Ecto neural progenitor cell (in vitro differentiated cells): Measurements from ENCODE around the gene RASEF.
"Not testable (repeated sequence)": the region's sequence is repeated elsewhere in the genome, so short reads cannot be mapped to it uniquely, and the experiment has no call there.

Experiments
- DNase-seq: peaks from one replicate; pipeline ENCODE4 v3.0.0-alpha.2; 2018; ENCODE audit warnings: low spot score

The RASEF gene

DNA sequence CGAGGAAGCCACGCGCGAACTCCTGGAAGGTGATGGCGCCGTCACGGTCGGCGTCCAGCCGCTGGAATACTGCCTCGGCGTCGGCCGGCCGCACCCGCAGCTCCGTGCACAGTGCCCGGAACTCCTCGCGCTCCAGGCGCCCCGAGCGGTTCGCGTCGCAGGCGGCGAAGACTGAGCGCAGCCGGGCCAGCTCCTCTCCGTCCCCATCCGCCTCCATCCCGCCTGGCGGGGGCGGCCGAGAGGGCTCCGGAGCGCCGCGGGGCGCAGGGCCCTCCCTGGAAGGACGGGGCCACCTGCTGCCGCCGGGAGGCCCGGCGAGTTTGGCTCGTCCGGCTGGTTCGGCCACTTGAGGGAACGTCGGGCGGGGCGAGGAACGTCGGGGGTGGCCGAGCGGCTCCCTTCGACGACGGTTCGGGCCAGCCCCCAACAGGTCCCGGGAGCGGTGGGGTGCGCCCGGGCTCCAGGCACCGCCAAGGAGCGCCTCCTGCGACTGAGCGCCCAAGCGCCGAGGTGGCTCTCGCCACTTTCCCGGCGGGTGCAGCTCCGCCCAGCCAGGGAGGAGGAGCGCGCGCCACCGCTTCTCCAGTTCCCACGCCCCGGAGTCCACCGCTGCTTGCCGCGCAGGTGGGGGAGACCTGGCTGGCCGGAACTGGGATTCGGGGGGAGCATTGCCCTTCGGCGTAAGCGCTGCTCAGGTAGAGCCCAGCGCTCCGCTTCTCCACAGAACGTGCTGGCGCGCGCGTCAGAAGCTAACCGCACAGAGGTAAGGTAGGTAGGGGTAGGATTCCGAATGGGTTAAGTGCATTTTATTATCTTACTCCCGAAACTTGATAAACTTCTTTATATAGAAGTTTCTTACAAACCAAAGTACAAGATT is at the start of gene RASEF:
RASEF (minus strand) TSS at position 492 of the 877 bp plus-strand sequence; CDS start at position 217, 275 bp downstream.
- DNase-seq: peak; percentile 78

DNA sequence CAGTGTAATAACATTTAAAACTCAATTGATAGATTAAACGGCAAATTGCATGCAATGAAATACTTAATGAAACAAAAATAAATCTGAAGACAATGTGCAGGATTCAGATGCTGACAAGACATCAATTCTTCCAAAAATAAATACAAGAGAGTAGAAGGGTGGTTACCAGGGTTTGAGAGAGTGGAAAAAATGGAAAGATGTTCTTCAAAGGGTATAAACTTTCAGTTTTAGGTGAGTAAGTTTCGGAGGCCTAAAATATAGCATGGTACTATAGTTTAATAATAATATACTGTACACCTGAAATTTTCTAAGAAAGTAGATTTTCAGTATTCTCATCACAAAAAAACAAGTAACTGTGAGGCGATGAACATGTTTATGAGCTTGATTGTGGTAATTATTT is 48.2 kb upstream of the RASEF start:
- no peak for DNase-seq

DNA sequence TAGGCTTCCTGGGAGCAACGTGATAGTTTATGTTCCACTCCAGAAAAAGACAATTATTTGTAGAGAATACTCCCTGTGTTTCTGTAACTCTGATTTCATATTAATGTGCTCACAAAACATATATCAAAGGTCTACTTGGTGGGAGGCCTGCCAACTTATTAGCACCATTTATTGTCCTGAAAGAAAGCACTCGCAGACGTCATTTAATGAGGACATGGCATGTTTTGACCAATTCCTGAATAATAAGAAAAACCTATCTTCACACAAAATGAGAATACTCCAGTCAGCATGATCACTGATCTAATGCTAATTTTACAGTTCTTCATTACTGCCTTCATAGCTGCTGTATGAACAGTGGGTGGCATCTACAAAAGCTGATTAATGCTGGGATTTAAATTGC is 46.4 kb upstream of the RASEF start:
- no peak for DNase-seq

DNA sequence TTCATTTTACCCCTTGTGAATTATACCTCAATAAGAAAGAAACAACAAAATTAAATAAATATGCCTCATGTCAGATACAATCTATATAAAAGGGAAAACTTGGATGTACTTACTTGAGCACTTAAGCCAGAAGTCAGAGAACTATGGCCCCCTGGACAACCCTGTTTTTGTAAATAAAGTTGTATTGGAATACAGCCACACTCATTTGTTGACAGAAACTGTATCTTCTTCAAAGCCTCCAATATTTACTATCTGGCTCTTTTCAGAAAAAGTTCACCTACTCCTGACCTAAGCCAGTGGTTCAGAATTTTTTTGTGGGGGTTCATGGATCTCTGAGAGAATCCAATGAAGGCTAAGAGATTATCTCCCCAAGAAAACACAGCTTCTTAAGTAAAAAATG is 45.3 kb upstream of the RASEF start:
- no peak for DNase-seq

DNA sequence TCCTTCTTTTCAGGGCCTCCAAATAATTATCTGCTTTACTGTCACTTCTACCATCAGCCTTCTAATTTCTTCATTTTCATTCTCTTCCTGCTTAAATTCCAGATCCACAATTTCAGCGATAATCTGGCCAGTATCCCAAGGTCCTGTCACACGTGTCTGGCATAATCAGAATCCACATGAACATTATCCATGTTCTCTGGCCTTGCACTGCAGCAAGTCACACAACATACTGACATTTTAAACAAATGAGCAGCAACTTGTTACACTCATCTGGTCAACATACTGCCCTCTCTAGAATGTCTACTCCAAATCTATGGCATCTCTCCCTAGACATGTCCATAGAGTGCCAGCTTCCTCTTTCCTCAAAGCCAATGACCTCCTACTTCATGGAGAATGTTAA is 43.8 kb upstream of the RASEF start:
- no peak for DNase-seq

DNA sequence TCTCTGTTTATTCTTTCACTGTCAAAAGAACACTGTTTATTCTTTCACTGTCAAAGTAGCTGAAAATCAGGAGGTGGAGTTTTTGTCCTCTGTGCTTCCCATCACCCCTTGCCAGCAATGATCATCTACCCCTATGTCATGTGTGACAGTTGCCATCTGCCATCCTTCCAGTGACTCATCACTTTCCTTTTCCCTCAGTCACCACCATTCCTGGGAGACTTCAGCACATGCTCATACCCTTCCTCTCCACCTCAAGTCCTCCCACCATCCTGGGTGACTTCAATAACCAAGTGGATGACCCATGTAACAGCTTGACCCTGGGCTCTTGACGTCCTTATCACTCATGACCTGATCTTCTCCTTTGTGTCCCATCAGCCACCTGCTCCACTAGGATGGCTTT is 43.3 kb upstream of the RASEF start:
- no peak for DNase-seq

DNA sequence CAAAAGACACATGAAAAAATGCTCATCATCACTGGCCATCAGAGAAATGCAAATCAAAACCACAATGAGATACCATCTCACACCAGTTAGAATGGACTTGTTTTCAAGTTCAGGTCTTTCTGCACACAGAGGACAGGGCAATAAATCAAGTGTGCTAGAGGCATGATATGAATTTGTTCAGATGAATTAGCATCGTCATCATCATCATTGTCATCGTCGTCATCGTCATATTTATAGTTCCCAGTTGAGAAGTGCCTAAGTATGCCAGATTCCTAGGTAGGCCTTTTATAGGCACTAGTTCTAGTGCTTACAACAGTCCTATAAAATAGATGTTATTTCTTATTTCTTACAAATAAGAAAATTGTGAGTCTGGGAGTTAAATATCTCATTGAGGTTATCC is 34.7 kb upstream of the RASEF start:
- no peak for DNase-seq

DNA sequence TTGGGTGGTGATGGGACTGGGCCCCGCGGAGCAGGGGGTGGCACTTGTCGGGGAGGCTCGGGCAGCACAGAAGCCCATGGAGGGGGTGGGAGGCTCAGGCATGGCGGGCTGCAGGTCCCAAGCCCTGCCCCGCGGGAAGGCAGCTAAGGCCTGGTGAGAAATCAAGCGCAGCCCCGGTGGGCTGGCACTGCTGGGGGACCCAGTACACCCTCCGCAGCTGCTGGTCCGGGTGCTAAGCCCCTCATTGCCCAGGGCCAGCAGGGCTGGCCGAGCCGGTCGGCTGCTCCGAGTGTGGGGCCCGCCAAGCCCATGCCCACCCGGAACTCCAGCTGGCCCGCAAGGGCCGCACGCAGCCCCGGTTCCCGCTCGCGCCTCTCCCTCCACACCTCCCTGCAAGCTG is 30.4 kb upstream of the RASEF start:
- DNase-seq: not testable (repeated sequence)

DNA sequence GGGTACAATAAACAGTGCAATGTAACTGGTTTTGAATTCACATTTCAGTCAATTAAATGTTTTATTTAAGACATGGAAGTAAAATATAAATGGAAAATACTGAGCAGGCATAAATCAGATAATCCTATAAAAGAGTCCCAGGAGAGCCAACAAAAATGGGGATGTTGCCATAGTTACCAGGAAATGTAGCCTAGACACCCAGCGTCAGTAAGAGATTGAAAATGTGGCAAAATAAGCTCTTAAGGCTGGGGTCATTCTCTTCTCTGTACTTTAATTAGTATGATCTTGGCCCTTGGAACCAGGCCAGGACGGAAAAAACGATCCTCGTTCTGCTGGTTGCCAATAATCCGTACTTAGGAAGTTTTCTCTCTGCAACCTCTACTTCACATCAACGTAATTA is 18.9 kb upstream of the RASEF start:
- DNase-seq: no peak

DNA sequence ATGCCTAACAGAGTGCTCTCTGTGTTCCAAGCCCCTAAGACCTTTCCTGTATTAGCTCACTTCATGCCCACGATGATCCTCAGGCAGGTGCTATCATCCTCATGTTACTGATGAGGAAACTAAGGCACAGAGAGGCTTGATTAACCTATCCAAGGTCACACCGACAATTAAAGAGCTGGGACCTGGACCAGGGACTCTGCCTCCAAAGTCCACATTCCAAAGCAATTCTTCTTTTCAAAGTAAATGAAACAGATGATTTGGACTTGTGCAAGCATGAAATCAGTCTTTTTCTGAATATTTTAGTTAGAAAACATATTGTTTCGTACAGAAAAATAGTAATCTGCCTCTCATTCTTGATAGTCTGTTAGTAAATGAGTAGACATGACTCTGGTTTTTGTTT is 18.1 kb upstream of the RASEF start:
- no peak for DNase-seq

DNA sequence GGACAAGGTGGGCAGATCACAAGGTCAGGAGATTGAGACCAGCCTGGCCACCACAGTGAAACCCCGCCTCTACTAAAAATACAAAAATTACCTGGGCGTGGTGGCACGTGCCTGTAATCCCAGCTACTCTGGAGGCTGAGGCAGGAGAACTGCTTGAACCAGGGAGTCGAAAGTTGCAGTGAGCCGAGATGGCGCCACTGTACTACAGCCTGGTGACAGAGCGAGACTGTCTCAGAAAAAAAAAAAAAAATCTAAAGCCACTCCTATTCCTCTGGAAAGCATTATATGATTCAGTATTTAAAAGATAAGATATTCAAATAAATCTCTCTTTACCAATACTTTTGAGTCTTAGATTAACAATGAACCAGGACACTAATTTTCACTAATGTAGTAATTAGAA is 13.0 kb upstream of the RASEF start:
- not testable (repeated sequence) for DNase-seq

DNA sequence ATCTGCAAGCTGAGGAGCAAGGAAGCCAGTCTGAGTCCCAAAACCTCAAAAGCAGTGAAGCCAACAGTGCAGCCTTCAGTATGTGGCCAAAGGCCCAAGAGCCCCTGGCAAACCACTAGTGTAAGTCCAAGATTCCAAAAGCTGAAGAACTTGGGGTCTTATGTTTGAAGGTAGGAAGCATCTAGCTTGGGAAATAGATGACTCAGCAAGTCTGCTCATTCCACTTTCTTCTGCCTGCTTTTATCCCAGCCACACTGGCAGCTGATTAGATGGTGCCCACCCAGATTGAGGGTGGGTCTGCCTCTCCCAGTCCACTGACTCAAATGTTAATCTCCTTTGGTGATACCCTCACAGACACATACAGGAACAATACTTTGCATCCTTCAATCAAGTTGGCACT is 9.6 kb upstream of the RASEF start:
- DNase-seq: not testable (repeated sequence)

DNA sequence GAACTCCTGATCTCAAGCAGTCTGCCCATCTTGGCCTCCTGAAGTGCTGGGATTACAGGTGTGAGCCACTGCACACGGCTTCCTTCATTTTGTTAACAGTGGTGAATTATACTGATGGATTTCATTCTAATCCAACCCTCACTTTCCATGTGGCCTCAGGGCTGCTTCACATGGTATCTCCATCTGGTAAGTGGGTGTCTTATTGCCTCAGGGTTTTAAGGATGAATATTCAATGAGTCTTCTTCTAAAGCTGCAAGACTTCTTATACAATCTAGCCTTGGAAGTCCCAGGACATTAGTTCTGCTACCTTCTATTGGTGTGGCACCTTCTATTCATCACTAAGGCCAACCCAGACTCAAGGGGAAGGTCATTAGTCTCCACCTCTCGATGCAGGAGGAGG is 8.7 kb upstream of the RASEF start:
- DNase-seq: no peak

DNA sequence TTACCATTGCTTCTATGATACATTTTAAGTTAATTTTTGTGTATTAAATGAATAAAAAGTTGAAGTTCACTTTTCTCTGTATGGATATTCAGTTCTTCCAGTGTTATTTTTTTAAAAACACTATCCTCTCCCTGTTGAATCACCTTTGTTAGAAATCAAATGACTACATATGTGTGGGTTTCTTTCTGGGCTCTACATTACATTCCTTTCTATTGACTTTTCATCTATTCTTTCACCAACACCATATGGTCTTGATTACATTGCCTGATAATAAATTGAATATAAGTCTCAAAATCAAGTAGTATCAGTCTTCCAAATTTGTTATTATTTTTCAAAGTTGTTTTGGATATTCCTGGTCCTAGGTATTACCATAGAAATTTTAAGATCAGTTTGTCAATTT is 7.3 kb upstream of the RASEF start:
- no peak for DNase-seq

DNA sequence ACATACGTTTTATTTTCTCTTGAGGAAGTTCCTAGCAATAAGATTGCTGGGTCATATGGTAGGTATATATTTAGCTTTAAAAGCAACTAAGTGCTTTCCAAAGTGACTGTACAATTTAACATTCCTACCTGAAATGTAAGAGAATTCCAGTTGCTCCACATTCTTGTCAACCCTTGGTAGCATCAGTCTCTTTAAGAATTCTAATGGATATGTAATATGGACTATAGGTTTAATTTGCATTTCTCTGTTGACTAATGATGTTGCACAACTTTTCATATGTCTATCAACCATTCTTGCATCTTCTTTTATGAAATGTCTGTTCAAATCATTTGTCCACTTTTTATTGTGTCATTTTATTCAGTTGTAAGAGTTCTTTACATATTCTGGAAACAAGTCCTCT is 6.7 kb upstream of the RASEF start:
- no peak for DNase-seq

DNA sequence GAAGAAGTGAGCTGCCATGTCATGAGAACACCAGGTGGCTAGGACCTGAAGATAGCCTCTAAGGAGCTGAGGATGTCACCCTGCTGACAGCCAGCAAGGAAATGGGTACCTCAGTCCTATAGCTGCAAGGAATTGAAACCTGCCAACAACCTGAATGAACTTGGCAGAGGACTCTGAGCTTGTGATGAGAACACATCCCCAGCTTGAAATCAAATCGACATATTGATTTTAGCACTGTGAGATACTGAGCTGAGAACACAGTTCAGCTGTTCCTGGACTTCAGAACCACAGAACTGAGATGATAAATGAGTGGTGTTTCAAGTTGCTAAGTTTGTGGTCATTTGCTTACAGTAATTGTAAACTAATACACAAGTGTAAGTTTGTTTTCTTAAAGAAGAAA is 5.5 kb upstream of the RASEF start:
- no peak for DNase-seq

DNA sequence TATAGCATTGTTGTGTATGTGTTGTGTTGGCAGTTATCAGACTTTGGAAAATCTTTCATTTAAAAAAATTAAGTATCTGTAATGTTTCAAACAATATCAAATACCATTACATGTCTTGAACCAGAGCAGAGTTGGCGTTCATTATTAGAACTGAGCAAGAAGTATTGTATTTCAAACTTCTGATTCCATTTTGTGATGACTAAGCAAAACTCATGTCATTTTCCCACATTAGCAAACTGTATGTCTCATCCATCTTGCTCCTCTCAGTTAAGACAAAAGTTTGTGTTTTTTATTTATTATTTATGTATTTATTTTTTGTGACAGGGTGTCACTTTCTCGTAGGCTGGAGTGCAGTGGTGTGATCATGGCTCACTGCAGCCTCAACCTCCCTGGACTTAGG is 4.6 kb upstream of the RASEF start:
- DNase-seq: no peak

DNA sequence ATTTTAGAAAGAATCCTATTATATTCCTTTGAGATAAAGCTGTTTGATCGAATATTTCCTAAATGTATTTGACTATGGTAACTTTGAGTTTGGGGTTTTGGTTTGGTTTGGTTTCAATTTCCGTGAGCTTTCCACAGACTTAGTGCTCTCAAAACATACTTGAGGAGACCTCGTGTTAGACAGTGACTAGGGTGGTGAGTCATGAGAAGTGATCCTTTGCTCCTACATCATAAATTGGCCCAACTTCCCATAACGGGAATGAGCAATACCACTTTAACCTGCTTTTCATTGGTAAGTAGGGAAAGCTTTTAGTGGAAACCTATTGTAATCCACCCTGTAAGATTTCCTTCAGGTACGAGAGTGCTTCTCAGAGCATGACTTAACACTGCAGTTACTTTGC is 3.8 kb upstream of the RASEF start:
- no peak for DNase-seq

DNA sequence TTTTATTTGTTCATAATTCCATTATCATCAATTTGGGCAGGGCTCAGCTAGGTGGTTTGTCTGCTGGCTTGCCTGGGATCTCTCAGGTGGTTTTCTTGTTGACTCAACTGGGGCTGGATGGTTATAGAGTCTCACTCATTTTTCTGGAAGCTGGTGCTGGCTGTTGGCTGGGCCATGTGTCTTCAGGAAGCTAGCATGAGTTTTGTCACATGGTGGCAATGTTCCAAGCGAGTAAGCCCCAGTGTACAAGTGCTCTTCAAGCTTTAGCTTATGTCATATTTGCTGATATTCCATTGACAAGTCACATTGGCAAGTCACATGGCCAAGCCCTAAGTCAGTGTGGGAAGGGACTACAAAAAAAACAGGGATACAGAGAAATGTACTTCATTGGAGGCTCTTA is 2.3 kb upstream of the RASEF start:
- DNase-seq: no peak

DNA sequence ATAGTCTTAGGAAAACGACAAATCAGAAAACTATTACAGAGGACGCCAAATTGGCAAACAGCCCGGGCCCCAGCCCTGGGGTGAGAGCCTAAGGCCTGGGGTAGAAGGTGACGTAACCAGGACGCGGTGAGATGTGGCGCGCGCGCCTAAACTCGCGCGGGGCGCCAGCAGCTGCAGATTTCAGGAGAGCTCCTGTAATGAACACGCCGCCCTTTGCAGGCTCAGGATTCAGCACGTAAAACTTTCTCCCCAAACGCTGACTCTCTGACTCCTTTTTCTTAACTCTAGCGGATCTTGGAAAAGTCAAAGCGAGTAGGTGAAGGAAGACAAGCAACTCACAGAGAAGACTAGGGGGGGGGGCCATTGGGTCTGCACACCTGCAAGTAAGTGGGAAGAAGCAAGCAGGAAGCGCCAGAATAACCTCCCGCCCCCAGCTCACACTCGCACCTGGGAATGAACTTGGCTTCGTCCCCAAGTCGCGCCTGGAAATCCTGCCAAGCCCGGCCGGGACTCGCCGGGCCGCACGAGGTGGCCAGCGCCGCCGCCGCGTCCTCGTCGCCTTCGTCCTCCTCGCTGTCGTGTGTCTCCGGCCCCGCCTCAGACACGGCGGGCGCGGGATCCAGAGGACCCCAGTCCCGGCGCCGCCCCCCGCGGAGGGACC is 822 bp downstream of the RASEF start:
- peak; percentile 48 for DNase-seq

DNA sequence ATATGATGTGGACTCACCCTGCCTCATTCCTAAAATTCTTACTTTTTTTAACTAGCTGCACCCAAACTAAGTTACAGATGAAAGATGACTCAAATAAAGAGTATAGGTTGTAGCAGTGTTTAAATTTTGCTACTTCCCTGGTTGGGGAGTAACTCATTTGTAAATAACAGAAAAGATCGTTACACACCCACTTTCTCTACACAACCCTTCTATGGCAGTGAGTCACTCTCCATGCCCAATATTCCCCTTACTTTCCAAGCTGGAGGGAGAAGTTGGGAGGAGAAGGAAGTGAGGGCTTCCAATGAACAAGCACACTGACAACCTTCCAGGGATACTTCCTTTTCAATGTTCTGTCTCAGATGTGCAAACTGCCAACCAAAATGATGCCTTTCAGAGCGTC is 1.9 kb downstream of the RASEF start:
- DNase-seq: no peak

DNA sequence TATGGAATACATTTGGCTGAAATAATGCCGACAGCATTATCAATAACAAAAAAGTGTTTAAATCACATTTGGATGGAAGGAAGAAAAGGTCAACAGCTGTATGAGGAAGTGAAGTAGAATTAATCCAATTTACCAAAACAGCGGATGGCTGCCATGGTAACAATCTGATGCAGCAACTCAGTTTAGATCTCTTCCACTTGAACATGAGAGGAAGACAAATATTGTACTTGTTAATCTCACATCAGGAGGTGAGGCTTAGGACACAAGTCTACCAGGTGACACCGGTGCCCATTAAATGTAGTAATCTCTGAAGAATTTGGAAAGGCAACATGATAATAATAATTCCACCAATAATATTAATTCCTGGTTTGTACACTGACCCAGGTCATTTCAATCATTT is 2.4 kb downstream of the RASEF start:
- DNase-seq: no peak

DNA sequence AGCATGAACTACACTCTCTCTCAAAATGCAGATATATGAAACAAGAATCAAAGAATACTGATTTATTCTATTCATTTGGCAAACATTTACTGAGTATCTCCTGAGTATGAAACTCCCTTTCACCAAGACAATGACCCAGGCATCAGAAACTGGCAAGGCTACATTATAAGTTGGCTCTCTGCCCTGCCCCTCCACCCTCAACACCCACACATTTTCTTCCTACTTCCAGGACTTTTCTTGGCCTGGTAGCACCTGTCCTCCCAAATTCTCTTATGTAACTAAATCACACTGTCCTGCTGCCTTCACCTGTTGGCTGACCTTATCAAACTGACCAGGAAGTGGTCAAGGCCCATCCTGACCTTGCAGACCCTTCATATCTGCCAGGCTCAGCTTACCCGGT is 3.5 kb downstream of the RASEF start:
- DNase-seq: no peak

DNA sequence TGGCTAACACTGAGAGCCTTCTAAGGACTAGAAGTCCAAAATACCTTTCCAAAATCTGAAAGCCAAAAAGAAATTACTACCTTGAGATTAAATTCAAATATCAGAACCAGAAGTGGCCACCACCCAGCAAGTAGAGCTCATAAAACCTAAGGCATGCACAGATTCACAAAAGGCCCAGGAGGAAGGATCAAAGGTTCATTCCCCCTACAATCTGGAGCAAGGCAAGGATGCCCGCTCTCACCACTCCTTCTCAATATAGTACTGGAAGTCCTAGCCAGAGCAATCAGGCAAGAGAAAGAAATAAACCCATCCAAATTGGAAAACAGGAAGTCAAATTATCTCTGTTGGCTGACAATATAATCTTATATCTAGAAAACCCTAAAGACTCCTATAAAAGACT is 6.0 kb downstream of the RASEF start:
- no peak for DNase-seq
